Measurements from ENCODE around the gene OR4B1. TPM values are rescaled to one million over a fixed set of nuclear protein-coding genes. Genes with fewer than 3 reads are reported as not detected.
"Not testable (repeated sequence)": the region's sequence is repeated elsewhere in the genome, so short reads cannot be mapped to it uniquely, and the experiment has no call there.

Gene OR4B1
- total and polyA plus RNA-seq, 2 of the 8 experiments (the other 6 are each of a cell fraction or from before 2014, with no cell fraction given), result not detected

DNA sequence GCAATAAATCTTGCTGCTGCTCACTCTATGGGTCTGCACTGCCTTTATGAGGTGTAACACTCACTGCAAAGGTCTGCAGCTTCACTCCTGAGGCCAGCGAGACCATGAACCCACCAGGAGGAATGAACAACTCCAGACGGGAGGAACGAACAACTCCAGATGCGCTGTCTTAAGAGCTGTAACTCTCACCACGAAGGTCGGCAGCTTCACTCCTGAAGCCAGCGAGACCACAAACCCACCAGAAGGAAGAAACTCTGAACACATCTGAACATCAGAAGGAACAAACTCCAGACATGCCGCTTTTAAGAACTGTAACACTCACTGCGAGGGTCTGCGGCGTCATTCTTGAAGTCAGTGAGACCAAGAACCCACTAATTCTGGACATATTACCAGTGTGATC, 13.4 kb downstream of the OR4B1 start:
- H3K27me3 ChIP-seq (replicated peaks in 1 of 4; ENCODE audit: control insufficient read depth in 3 of 4, extremely low read depth in 1 of 4, insufficient read depth in 3 of 4, low read length in 3 of 4); H3K4me1 ChIP-seq (replicated peaks in 1 of 4; ENCODE audit: control insufficient read depth in 3 of 4, insufficient read depth in 4 of 4, low read length in 3 of 4); H3K23ac ChIP-seq (ENCODE audit: insufficient read length); H2BK12ac ChIP-seq (ENCODE audit: low read depth, low read length); H3K23me2 ChIP-seq (ENCODE audit: low read depth, low read length); H3K56ac ChIP-seq (replicated peaks; ENCODE audit: insufficient read length, low read depth, low read length); H3K4me3 ChIP-seq (ENCODE audit: extremely low read depth in 1 of 4, insufficient read depth in 2 of 4, low read depth in 3 of 4, low read length in 4 of 4); H4K8ac ChIP-seq (ENCODE audit: extremely low read depth, insufficient read depth, low read length); H2AFZ ChIP-seq (ENCODE audit: low read length); POLR2A ChIA-PET (ENCODE audit: partially characterized antibody); H2AK5ac ChIP-seq (ENCODE audit: low read depth, low read length); H3K36me3 ChIP-seq (ENCODE audit: control insufficient read depth in 2 of 4, insufficient read depth in 4 of 4, low read length in 3 of 4); DNase-seq (ENCODE audit: low read depth in 1 of 2, low spot score in 2 of 2); H3K4ac ChIP-seq (replicated peaks; ENCODE audit: insufficient read length, low read depth, low read length); H4K5ac ChIP-seq (ENCODE audit: insufficient read length, low read depth, low read length); CTCF ChIA-PET (ENCODE audit: partially characterized antibody); H3K79me1 ChIP-seq (ENCODE audit: low read depth, low read length); H3K9ac ChIP-seq (replicated peaks in 1 of 4; ENCODE audit: extremely low read depth in 1 of 4, low read depth in 3 of 4, low read length in 3 of 4); H2BK120ac ChIP-seq (replicated peaks; ENCODE audit: low read depth, low read length); H2BK15ac ChIP-seq (ENCODE audit: low read length); H3K14ac ChIP-seq (ENCODE audit: insufficient read length); H2BK5ac ChIP-seq (ENCODE audit: low read depth, low read length); FAIRE-seq; H3K4me2 ChIP-seq (ENCODE audit: insufficient read depth in 1 of 2, low read depth in 2 of 2, low read length in 2 of 2); H4K20me1 ChIP-seq (replicated peaks in 1 of 2; ENCODE audit: control insufficient read depth in 1 of 2, insufficient read depth in 2 of 2, low read length in 2 of 2); H3K18ac ChIP-seq (ENCODE audit: extremely low read depth, low read length); H4K91ac ChIP-seq (replicated peaks; ENCODE audit: insufficient read length, low read length); H2BK20ac ChIP-seq (ENCODE audit: low read length); H3K27ac ChIP-seq (ENCODE audit: low read depth, low read length); H3K79me2 ChIP-seq (ENCODE audit: control insufficient read depth in 1 of 2, insufficient read depth in 2 of 2, low read length in 2 of 2): not testable (repeated sequence)
- H3K9me3 ChIP-seq (ENCODE audit: insufficient read depth in 2 of 2, low read depth in 1 of 2, low read length in 1 of 2), result peaks cover 27 to 46% of the 10 kb centered on the region in 2 experiments; a peak in 3 of 4 replicates
- 77% methylated on average over 11 of the region's 11 CpGs; no CpG with 5 or more reads in 1 of the 2 experiments for WGBS, 2 experiments (ENCODE audit: extremely low coverage in 1 of 2, insufficient coverage in 1 of 2, insufficient read length in 1 of 2, insufficient replicate concordance in 2 of 2, low coverage in 1 of 2, low lambda C conversion rate in 2 of 2, missing lambda C conversion rate in 1 of 2)
